OCI-LY7 (cell line): Measurements from ENCODE around the gene ELL3.

Source experiments
- CTCF ChIP-seq: fragments of 200-600 bp; sonication (generic); conservative IDR thresholded peaks from 2 replicates; pipeline ENCODE4 v1.5.1; 2014; ENCODE audit warnings: mild to moderate bottlenecking, antibody characterized with exemption, low read length, moderate library complexity, mixed read lengths
- EZH2phosphoT487 ChIP-seq: fragments of 200-600 bp; sonication (generic); IDR thresholded peaks from 2 replicates; pipeline ENCODE4 v1.6.1; 2018; ENCODE audit warnings: low read depth, borderline replicate concordance, mild to moderate bottlenecking, mixed run types, antibody characterized with exemption, low read length, moderate library complexity, mixed read lengths

- TF ChIP-seq CTCF (no peak), EZH2phosphoT487 (no peak)
Observed at GRCh38 chr15:43796566-43796965, 19.8 kb upstream of the ELL3 start.
